Measurements from ENCODE around the gene OR52J3.
"Not testable (repeated sequence)": the region's sequence is repeated elsewhere in the genome, so short reads cannot be mapped to it uniquely, and the experiment has no call there.

Gene OR52J3

GRCh38 chr11:5037926-5038325 lies 8.4 kb upstream of the OR52J3 start:
- no peak overlapping the region for H3K4me3 ChIP-seq
- DNase-seq (ENCODE audit: low spot score), result no peak
- TF ChIP-seq, protein P1, sequence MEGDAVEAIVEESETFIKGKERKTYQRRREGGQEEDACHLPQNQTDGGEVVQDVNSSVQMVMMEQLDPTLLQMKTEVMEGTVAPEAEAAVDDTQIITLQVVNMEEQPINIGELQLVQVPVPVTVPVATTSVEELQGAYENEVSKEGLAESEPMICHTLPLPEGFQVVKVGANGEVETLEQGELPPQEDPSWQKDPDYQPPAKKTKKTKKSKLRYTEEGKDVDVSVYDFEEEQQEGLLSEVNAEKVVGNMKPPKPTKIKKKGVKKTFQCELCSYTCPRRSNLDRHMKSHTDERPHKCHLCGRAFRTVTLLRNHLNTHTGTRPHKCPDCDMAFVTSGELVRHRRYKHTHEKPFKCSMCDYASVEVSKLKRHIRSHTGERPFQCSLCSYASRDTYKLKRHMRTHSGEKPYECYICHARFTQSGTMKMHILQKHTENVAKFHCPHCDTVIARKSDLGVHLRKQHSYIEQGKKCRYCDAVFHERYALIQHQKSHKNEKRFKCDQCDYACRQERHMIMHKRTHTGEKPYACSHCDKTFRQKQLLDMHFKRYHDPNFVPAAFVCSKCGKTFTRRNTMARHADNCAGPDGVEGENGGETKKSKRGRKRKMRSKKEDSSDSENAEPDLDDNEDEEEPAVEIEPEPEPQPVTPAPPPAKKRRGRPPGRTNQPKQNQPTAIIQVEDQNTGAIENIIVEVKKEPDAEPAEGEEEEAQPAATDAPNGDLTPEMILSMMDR (IDR thresholded peaks at IDR 0.05), result no peak
- no peak overlapping the region for H3K27ac ChIP-seq

- no peak for DNase-seq (ENCODE audit: low spot score)
These were observed 8.0 kb upstream of the OR52J3 start for GRCh38 chr11:5038341-5038740.

GRCh38 chr11:5040876-5041275 lies 5.5 kb upstream of the OR52J3 start:
- TF ChIP-seq, protein P1 (IDR thresholded peaks at IDR 0.05), result no peak

More at GRCh38 chr11:5038341-5038740, 8.0 kb upstream of the OR52J3 start:
- Histone ChIP-seq H3K27ac (no peak overlapping the region), H3K4me3 (no peak overlapping the region)
- TF ChIP-seq, protein P1 (IDR thresholded peaks at IDR 0.05), result no peak

DNA sequence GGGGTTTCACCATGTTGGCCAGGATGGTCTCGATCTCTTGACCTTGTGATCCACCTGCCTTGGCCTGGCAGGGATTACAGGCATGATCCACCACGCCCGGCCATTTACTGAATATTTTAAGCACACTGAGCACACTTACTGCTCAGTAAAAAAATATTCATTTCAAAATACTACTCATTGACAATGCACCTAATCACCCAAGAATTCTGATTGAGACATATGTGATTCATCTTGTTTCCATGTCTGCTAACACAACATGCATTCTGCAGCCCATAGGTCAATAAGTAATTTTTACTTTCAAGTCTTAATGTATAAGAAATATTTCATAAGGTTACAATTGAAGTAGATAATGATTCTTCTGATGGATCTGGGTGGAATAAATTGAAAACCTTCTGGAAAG lies 4.2 kb upstream of the OR52J3 start:
- no peak overlapping the region for H3K27ac ChIP-seq
- DNase-seq (ENCODE audit: low spot score), result no peak
- H3K4me3 ChIP-seq, result no peak overlapping the region
- TF ChIP-seq, protein P1 (IDR thresholded peaks at IDR 0.05), result no peak

More at GRCh38 chr11:5040876-5041275, 5.5 kb upstream of the OR52J3 start:
- Histone ChIP-seq H3K4me3 (no peak overlapping the region), H3K27ac (no peak overlapping the region)
- DNase-seq (ENCODE audit: low spot score), result no peak

- H3K27ac ChIP-seq, result no peak overlapping the region
- TF ChIP-seq, protein P1 (IDR thresholded peaks at IDR 0.05), result no peak
- no peak overlapping the region for H3K4me3 ChIP-seq
- no peak for DNase-seq (ENCODE audit: low spot score)
These were observed 2.9 kb upstream of the OR52J3 start for GRCh38 chr11:5043380-5043779.

DNA sequence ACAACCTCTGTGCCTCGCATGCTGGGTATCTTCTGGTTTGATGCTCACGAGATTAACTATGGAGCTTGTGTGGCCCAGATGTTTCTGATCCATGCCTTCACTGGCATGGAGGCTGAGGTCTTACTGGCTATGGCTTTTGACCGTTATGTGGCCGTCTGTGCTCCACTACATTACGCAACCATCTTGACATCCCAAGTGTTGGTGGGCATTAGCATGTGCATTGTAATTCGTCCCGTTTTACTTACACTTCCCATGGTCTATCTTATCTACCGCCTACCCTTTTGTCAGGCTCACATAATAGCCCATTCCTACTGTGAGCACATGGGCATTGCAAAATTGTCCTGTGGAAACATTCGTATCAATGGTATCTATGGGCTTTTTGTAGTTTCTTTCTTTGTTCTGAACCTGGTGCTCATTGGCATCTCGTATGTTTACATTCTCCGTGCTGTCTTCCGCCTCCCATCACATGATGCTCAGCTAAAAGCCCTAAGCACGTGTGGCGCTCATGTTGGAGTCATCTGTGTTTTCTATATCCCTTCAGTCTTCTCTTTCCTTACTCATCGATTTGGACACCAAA lies 516 bp downstream of the OR52J3 start:
- H3K4me3 ChIP-seq, result no peak overlapping the region
- TF ChIP-seq, protein P1 (IDR thresholded peaks at IDR 0.05), result no peak
- no peak for DNase-seq (ENCODE audit: low spot score)
- H3K27ac ChIP-seq, result no peak overlapping the region

DNA sequence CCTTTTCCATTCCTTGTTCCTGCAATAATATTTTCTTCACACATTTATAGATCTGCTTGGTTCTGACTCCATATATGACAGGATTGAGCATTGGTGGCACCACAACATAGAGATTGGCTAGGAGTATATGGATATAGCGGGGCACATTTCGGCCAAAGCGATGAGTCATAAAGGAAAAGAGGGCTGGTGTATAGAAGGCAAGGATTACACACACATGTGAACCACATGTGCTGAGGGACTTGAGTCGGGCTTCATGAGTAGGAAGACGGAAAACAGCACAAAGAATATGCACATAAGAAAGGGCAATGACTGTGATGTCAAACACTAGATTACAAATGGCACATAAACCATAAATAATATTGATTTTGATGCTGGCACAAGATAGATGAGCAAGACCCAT lies 12.4 kb downstream of the OR52J3 start:
- DNase-seq (ENCODE audit: low spot score); H3K27ac ChIP-seq; H3K4me3 ChIP-seq: not testable (repeated sequence)
